ENCODE results near the gene MICAL2.

Gene MICAL2

DNA sequence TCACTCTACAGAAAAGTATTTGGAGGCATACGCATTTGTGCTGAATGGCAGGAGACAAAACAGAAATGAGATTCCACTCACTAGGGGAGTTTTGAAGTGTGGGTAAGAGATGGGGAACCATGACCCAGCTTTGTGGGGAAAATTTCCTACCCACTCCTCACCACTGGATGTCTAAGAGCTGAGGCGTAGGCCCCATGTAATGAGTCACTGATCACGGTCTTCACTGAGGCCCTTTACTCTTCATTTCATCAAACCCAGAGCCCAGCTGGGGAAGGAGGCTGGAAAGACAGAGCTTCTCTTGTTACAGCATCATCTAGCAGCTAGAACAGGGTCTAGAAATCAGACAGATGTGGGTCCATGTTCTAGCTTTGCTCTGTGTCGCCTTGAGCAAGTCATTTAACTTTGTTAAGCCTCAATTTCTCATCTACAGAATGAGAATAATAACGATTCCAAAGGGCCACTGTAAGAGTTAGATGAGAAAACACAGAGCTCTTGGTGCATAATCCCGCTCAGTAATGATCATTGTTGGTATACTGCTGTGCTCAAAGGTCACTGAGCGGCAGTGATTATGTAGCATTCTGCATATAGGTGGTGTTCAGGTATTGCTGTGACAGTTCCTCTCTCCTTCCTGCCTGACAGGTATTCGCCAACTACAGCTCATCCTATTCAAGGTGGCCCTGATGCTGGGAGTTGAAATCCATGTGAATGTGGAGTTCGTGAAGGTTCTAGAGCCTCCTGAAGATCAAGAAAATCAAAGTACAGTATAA lies 97.2 kb downstream of the MICAL2 start:
- TF ChIP-seq CTCF (IDR thresholded peaks at IDR 0.05; ENCODE audit: insufficient read depth, low read depth, low read length, missing control alignments), result no peak
- H3K4me3 ChIP-seq (ENCODE audit: low read length), result no peak overlapping the region
- no peak for DNase-seq (ENCODE audit: low read depth)

DNA sequence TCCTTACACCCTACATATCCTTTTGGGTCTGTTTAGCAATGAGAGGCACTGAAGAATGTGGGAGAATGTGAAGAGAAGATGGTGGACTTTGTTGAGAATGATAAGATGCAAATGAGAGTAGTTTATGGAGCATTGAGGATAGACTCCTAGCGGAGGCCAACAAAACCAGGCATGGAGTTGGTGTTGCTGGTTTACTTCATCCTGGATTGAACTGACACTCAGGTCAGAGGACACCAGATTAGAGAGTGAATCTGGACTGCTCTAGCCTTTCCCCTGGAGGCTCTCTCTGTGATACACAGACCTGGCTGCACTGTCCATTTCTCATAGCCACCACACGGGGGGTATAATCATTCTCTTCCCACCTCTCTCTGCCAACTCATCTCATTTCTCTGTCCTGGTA lies 98.7 kb downstream of the MICAL2 start:
- no peak for TF ChIP-seq CTCF (IDR thresholded peaks at IDR 0.05; ENCODE audit: insufficient read depth, low read depth, low read length, missing control alignments)
- no peak for DNase-seq (ENCODE audit: low read depth)
- no peak overlapping the region for H3K4me3 ChIP-seq (ENCODE audit: low read length)

GRCh38 chr11:12210200-12210599 lies 99.8 kb downstream of the MICAL2 start:
- H3K4me3 ChIP-seq (ENCODE audit: low read length), result no peak overlapping the region
- TF ChIP-seq CTCF (IDR thresholded peaks at IDR 0.05; ENCODE audit: insufficient read depth, low read depth, low read length, missing control alignments), result no peak
- no peak for DNase-seq (ENCODE audit: low read depth)

DNA sequence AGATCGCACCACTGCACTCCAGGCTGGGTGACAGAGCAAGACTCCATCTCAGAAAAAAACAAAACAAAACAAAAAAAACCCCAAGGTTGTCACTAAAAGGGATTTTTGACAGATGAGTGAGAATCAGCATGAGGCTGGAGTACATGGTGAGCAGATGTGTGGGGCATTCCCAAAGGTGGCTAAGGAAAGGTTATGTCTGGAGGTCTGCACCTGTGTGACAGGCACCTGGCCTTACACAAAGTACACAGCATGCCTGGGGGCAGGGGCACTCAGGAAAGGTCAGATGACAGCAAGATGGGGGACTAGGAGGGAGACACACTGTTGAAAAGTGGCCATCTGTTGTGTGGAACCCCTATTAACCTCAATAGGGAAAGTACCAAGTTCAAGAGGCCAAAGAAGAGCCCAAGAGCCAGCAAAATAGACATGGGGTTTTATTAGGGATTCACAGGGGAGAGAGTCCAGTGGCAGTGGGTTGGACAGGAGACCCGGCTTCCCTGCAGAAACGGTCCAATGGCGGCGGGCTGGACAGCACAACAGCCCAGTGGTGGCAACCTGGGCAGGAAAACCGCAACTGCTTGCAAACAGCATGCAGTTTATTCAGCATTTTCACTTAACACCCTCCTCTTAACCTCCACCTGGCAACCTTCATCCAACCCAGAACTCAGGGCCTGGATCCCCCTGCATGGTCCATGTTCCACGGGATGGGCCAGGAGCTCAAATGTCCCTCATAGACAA lies 101.1 kb downstream of the MICAL2 start:
- DNase-seq (ENCODE audit: low read depth), result no peak
- H3K4me3 ChIP-seq (ENCODE audit: low read length), result no peak overlapping the region
- no peak for TF ChIP-seq CTCF (IDR thresholded peaks at IDR 0.05; ENCODE audit: insufficient read depth, low read depth, low read length, missing control alignments)

DNA sequence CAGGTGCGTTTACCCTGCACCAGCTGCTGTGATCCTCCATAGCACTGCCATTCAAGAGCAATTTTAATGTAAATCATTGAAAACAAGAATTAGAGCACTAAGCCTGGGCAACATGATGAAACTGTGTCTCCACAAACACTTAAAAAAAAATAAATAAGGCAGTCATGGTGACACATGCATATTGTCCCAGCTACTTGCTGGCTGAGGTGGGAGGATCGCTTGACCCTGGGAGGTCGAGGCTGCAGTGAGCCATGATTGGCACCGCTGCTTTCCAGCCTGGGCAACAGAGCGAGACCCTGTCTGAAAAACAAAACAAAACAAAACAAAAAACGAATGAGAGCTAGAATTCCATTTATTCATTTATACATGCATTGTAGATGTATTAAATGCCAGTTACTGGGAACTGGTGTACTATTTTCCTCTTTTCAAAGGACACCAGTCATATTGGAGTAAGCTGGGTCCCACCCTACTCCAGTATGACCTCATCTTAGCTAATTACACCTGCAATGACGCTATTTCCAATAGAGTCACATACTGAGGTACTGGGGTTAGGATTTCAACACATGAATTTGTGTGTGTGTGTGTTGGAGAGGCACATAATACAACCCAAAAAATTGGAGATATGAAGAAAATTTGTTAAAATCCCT lies 101.9 kb downstream of the MICAL2 start:
- no peak for TF ChIP-seq CTCF (IDR thresholded peaks at IDR 0.05; ENCODE audit: insufficient read depth, low read depth, low read length, missing control alignments)
- H3K4me3 ChIP-seq (ENCODE audit: low read length), result no peak overlapping the region
- DNase-seq (ENCODE audit: low read depth), result no peak

DNA sequence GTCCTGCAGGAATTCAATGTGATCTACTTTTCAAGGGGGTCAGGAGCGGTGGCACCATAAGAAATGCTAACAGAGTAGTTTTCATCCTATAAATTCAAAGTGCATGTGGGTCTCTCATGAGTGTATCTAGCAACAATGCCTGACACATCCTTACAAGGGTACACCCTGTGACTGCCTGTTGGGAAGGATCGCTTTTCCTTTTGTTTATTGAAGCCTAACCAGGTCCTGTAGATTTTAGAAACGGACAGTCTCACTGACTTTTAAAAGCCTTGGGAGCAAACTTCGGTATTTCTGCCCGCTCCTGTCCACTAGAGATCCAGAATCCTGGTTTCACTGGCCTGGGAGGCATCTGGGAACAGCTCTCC lies 102.4 kb downstream of the MICAL2 start:
- TF ChIP-seq CTCF (IDR thresholded peaks at IDR 0.05; ENCODE audit: insufficient read depth, low read depth, low read length, missing control alignments), result no peak
- no peak overlapping the region for H3K4me3 ChIP-seq (ENCODE audit: low read length)
- no peak for DNase-seq (ENCODE audit: low read depth)

All from epithelial cell of esophagus (primary cell).